GM12873 (cell line): ENCODE measurements around the gene NIN.

ENCODE experiments used
- TF ChIP-seq, protein P1 (sequence below): IDR thresholded peaks from 2 replicates; pipeline ENCODE4 v1.5.1; 2012; ENCODE audit warnings: low read depth, mild to moderate bottlenecking, moderate library complexity, low read length, control low read depth; ENCODE audit not compliant: insufficient read depth; ENCODE audit errors: missing control alignments

Gene NIN

DNA sequence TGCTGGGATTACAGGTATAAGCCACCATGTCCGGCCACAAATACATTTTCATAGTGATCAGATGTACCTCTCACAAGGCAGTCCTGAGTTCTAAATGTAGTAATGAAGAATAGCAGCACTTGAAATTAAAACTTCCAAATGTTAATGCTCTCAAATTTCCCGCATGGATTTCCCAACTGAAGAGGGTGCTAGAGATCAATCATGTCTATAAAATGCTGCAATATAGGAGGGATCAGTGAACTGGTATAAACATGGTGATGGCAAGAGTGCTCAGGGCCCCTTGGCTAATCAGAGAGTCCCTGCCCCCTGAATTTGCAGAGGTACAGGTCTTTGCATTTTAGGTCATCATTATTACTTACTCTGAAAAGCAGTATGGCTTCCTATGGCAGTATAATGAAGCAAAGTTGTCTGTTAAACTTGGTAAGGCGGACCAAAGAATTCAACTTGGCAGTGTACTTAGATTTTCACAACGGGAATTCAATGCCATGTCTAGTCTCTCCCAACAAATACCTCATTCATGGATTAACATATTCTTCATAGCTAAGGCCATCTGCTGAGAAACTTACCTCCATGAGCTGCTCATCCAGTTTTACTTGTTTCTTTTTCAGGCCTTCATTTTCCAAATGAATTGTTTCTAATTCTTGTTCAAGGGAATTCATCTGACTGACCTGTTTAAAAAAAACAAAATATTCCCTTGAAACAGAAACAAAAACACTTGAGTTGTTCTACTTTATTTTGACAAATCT lies 95.8 kb downstream of the NIN start:
- TF ChIP-seq, protein P1, sequence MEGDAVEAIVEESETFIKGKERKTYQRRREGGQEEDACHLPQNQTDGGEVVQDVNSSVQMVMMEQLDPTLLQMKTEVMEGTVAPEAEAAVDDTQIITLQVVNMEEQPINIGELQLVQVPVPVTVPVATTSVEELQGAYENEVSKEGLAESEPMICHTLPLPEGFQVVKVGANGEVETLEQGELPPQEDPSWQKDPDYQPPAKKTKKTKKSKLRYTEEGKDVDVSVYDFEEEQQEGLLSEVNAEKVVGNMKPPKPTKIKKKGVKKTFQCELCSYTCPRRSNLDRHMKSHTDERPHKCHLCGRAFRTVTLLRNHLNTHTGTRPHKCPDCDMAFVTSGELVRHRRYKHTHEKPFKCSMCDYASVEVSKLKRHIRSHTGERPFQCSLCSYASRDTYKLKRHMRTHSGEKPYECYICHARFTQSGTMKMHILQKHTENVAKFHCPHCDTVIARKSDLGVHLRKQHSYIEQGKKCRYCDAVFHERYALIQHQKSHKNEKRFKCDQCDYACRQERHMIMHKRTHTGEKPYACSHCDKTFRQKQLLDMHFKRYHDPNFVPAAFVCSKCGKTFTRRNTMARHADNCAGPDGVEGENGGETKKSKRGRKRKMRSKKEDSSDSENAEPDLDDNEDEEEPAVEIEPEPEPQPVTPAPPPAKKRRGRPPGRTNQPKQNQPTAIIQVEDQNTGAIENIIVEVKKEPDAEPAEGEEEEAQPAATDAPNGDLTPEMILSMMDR: no peak

DNA sequence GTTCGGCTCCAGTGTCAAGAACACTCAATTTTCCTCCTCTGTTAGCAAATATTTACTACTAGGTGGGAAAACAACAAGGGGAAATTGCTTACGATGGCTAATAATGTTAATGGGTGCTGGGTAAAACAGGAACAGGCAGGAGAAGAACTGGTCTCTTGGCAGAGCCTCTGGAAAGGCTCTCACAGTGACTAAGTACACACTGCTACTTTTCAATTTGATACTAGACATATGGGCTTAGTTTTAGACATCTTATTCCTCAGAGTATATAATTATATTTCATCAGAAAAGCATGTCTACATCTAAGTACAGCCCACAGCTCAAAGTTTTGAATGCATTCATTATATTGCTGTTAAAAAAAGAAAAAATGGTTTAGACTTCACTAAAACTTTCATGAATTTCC lies 97.5 kb downstream of the NIN start:
- TF ChIP-seq, protein P1: no peak

DNA sequence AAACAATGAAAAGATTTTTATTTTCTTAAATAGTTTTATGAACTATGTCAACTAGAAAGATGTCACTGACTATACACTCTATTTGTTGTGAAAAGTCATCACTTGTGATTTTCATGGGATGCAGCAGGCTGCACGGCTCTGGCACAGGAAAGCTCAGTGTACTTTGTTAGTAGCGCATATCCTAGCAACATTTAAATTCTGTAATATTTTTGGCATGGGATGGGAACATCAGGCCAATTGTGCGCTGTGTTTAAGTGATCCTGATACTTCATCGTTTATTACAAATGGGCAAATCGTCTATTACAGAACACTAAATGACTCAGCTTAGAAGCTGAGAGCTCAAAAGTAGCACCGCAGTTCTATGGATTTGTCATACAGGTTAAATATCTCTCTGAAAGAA lies 102.1 kb downstream of the NIN start:
- TF ChIP-seq, protein P1: no peak

DNA sequence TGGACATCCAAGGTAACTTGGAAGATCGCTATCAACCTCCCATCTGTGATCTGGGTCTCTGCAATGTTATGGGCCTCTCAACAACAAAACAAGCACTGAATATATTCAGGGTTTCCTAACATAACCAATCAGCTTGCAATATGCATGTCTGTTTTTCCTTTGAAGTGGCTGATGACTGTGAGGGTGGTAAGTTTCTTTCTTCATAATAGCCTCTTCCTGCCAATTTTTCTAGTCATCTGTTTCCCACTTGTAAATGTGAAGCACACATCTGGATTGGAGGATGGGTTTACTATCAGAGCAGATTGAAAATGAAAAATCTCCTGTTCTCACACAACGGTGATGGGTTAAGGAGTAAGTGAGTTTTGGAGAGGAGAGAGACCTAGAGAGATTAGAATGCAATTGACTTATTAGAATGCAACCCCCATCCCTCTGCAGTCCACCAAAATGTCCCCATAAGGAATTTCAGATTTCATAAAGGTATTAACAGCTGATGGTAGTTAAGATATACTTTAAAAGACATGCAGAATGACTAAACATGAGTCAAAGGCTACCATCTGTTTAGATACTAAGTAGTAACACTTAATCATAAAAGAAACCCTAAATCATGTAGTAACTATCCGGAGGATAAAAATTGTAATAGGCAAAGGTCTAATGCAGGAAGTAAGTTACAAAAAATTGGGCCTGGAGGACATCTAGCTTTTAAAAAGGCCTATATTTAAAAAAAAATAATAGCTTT lies 104.4 kb downstream of the NIN start:
- TF ChIP-seq, protein P1: no peak

DNA sequence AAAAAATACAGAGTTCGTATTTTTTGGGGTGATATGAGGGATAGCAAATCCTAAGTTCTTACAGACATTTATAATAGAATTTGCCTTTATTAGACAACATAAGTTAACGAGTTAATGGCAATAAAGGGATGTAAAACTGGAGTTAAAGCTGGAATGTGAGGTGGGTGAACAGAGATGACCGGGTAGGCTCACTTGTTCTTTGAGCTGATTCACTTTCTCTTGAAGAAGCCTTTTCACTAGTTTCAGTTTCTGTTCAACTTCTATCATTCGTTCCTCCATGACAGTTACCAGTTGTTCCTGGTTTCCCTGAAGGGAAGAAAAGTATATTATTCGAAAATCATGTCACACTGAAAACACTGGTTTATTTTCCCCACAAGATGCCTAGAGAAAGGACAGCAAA lies 105.2 kb downstream of the NIN start:
- TF ChIP-seq, protein P1: no peak

DNA sequence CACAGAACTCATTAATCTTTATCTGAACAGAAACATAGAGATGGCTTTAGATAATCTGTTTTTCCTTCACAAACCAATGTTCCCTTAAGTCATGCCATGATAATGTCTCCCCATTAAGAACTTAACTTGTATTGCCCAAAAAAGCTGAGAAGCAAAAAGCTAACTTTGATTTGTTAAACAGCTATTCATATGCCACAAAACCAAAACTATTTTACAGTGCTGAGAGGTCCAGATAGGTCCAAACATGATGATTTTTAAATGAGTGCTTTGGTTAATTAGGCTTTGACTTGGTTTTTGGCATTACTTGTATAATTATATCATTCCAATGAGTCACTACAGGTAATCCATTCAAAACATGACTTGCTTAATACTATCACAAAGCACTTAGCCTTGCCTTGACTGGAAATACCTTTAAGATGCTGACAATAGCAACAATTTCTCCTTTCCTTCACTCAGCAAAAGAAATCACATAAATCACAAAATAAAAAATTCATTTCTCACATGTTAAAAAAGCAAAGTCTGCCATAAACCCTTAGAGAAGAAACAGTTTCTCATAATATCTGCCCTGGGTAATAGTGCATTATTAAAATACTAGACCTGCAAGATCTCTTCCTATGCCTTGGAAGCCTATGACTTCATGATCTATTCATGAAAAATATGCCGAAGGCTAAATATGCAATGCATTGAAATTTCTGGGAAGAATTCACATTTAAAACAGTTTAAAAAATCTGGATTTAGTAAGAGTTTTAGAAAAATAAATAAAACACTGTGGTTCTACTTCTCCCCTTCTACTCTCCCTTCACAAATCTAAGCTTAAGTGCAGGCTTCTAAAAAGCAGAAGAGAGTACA lies 110.8 kb downstream of the NIN start:
- TF ChIP-seq, protein P1: no peak

DNA sequence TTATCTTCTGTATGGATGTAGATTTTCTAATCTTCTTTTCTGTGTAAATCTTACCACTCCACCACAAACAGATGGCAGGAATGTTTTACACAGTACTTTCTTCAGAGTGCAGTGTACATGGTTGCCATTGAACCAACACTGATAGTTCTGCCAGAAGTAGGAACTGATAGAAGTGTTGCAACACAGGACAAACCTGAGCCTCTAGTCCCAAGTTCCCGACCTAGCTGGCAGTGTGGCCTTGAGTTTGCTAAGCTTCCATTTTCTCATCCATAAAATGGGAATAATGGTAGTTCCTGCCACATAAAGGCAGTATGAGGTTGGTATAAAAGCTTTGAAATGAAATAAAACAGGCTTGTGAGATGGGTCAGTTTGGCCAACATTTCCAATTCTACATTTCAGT lies 112.0 kb downstream of the NIN start:
- TF ChIP-seq, protein P1: no peak
